CD14-positive monocyte (primary cell): Measurements from ENCODE around the gene PLCD1. TPM values are rescaled to one million over a fixed set of nuclear protein-coding genes. Genes with fewer than 3 reads are reported as not detected.

ENCODE experiments used
- DNase-seq, 3 donors: peaks; one replicate each; pipeline ENCODE4 v3.0.0-alpha.2; 2011 to 2022
- H2AFZ ChIP-seq: 2 replicates; pipeline ENCODE4 v1.6.0; 2012; ENCODE audit warnings: mild to moderate bottlenecking, low read depth, low read length, inconsistent platforms; ENCODE audit not compliant: insufficient read depth, poor library complexity, severe bottlenecking
- H3K27ac ChIP-seq, 2 donors: 1 replicate in 1 of 2; 2 replicates in 1 of 2; pipeline ENCODE4 v1.5.1; 2012 to 2013; ENCODE audit warnings: low read length in 2 of 2, control low read depth in 1 of 2, inconsistent platforms in 1 of 2, low read depth in 1 of 2, mild to moderate bottlenecking in 1 of 2
- H3K27me3 ChIP-seq, 2 donors: one replicate each; pipeline versions ENCODE4 v1.6.0 to v1.6.1; 2011 to 2013; ENCODE audit warnings: low read length in 2 of 2; ENCODE audit not compliant: control insufficient read depth in 2 of 2, insufficient read depth in 2 of 2
- H3K36me3 ChIP-seq, 2 donors: replicated peaks in 1 of 2; 1 replicate in 1 of 2; 2 replicates in 1 of 2; pipeline versions ENCODE4 v1.5.1 to v1.6.1; 2012 to 2013; ENCODE audit warnings: low read length in 2 of 2, control low read depth in 1 of 2, inconsistent platforms in 1 of 2, mild to moderate bottlenecking in 1 of 2; ENCODE audit not compliant: insufficient read depth in 2 of 2, control insufficient read depth in 1 of 2
- H3K4me1 ChIP-seq, 2 donors: 1 replicate in 1 of 2; 2 replicates in 1 of 2; pipeline versions ENCODE4 v1.5.1 to v1.6.1; 2012 to 2013; ENCODE audit warnings: low read length in 2 of 2, control low read depth in 1 of 2, inconsistent platforms in 1 of 2, mild to moderate bottlenecking in 1 of 2, moderate library complexity in 1 of 2; ENCODE audit not compliant: insufficient read depth in 2 of 2, control insufficient read depth in 1 of 2
- H3K4me2 ChIP-seq: replicated peaks from 2 replicates; pipeline ENCODE3; 2012; ENCODE audit warnings: low read length, moderate library complexity, mild to moderate bottlenecking; ENCODE audit not compliant: poor library complexity, severe bottlenecking; ENCODE audit errors: extremely low read depth
- H3K4me3 ChIP-seq, 3 experiments: fragments of 200-600 bp in 1 of 3; sonication (generic) in 1 of 3; replicated peaks in 1 of 3; 1 replicate in 2 of 3; 2 replicates in 1 of 3; pipeline ENCODE4 v1.5.1; 2011 to 2013; ENCODE audit warnings: low read length in 3 of 3, mild to moderate bottlenecking in 3 of 3, control low read depth in 2 of 3, low read depth in 2 of 3, inconsistent platforms in 1 of 3, moderate library complexity in 1 of 3
- H3K79me2 ChIP-seq: 2 replicates; pipeline ENCODE4 v1.6.0; 2012; ENCODE audit warnings: mild to moderate bottlenecking, control low read depth, inconsistent platforms, low read length, moderate library complexity; ENCODE audit not compliant: insufficient read depth
- H3K9ac ChIP-seq: 2 replicates; pipeline ENCODE4 v1.6.0; 2017; ENCODE audit warnings: low read length, mild to moderate bottlenecking; ENCODE audit not compliant: insufficient read depth, poor library complexity, severe bottlenecking
- H3K9me3 ChIP-seq, 2 donors: replicated peaks in 1 of 2; 1 replicate in 1 of 2; 2 replicates in 1 of 2; pipeline versions ENCODE4 v1.5.1 to v1.6.1; 2012 to 2013; ENCODE audit warnings: low read length in 2 of 2, control low read depth in 1 of 2; ENCODE audit not compliant: control insufficient read depth in 1 of 2, insufficient read depth in 1 of 2
- H4K20me1 ChIP-seq: 2 replicates; pipeline ENCODE4 v1.6.0; 2012; ENCODE audit warnings: mild to moderate bottlenecking, low read length, control low read depth, moderate library complexity; ENCODE audit not compliant: insufficient read depth
- H3K27ac Mint-ChIP-seq, 7 donors: one replicate each; pipeline ENCODE4 v1.8.0; 2020; ENCODE audit warnings: mild to moderate bottlenecking in 7 of 7, mixed read lengths in 7 of 7, moderate library complexity in 6 of 7, inconsistent platforms in 2 of 7
- H3K27me3 Mint-ChIP-seq, 3 donors: one replicate each; pipeline ENCODE4 v1.8.0; 2021 to 2022; ENCODE audit warnings: low read depth in 3 of 3, mild to moderate bottlenecking in 3 of 3, mixed read lengths in 3 of 3, moderate library complexity in 3 of 3, inconsistent platforms in 1 of 3
- H3K36me3 Mint-ChIP-seq, 2 donors: one replicate each; pipeline ENCODE4 v1.8.0; 2020; ENCODE audit warnings: mixed read lengths in 2 of 2, inconsistent platforms in 1 of 2, mild to moderate bottlenecking in 1 of 2
- H3K4me1 Mint-ChIP-seq: one replicate; pipeline ENCODE4 v1.8.0; 2020; ENCODE audit warnings: mild to moderate bottlenecking, mixed read lengths
- H3K4me3 Mint-ChIP-seq, 2 donors: one replicate each; pipeline ENCODE4 v1.8.0; 2020; ENCODE audit warnings: mild to moderate bottlenecking in 2 of 2, mixed read lengths in 2 of 2, moderate library complexity in 1 of 2
- H3K9me3 Mint-ChIP-seq, 7 donors: one replicate each; pipeline ENCODE4 v1.8.0; 2020 to 2022; ENCODE audit warnings: mixed read lengths in 7 of 7, mild to moderate bottlenecking in 6 of 7, moderate library complexity in 6 of 7, inconsistent platforms in 2 of 7
- WGBS: methylation state at CpG from one replicate; pipeline ENCODE4 v1.1.5; 2013; ENCODE audit warnings: missing lambda C conversion rate; ENCODE audit not compliant: insufficient coverage; 5-methylcytosine and 5-hydroxymethylcytosine counted together
- intact Hi-C, 2 donors: fragments of 100-400 bp; cut with micrococcal nuclease; formaldehyde crosslinking; loops; one replicate each; pipeline versions ENCODE4 v1.15.0 to v1.15.1; 2023
- polyA plus RNA-seq, 3 donors: library from polyadenylated mRNA; depleted of rRNA in 1 of 3; unstranded in 2 of 3; stranded (reverse) in 1 of 3; fragments of 300-500 nt in 2 of 3; fragments of >200 nt in 1 of 3; fragmentation: Illumina TruSeq in 2 of 3; gene quantifications; 1 replicate in 2 of 3; 2 replicates in 1 of 3; pipeline ENCODE4 v1.2.3, GENCODE V29; 2012 to 2021
- TF ChIP-seq, protein P1 (sequence below): fragments of 200-600 bp; IDR thresholded peaks from one replicate; pipeline ENCODE4 v1.8.0; 2022; ENCODE audit warnings: antibody characterized with exemption, mild to moderate bottlenecking

PLCD1 gene
- polyA plus RNA-seq, 3 donors = 4.1 to 6.4 (median 6.0) TPM

- peaks cover 0 to 1% of the 10 kb centered on the region in 2 donors for H3K36me3 Mint-ChIP-seq
Observed at GRCh38 chr3:37986479-37987314, 42.7 kb downstream of the PLCD1 start.

GRCh38 chr3:37985637-37986320, 43.7 kb downstream of the PLCD1 start:
- no peaks in the 10 kb centered on the region for H3K9me3 ChIP-seq
- no peak overlapping the region for H3K9ac ChIP-seq
- H4K20me1 ChIP-seq = no peaks in the 10 kb centered on the region
- no peaks in the 10 kb centered on the region for H3K9me3 Mint-ChIP-seq
- peaks cover 0 to 1% of the 10 kb centered on the region in 2 donors for H3K36me3 Mint-ChIP-seq
- WGBS = 94% methylated on average over 8 of the region's 8 CpGs
- no peaks in the 10 kb centered on the region for H3K79me2 ChIP-seq
- H3K36me3 ChIP-seq = no peaks in the 10 kb centered on the region
- H3K4me1 ChIP-seq = peaks cover 62 to 72% of the 10 kb centered on the region in 2 donors
- TF ChIP-seq, protein P1, sequence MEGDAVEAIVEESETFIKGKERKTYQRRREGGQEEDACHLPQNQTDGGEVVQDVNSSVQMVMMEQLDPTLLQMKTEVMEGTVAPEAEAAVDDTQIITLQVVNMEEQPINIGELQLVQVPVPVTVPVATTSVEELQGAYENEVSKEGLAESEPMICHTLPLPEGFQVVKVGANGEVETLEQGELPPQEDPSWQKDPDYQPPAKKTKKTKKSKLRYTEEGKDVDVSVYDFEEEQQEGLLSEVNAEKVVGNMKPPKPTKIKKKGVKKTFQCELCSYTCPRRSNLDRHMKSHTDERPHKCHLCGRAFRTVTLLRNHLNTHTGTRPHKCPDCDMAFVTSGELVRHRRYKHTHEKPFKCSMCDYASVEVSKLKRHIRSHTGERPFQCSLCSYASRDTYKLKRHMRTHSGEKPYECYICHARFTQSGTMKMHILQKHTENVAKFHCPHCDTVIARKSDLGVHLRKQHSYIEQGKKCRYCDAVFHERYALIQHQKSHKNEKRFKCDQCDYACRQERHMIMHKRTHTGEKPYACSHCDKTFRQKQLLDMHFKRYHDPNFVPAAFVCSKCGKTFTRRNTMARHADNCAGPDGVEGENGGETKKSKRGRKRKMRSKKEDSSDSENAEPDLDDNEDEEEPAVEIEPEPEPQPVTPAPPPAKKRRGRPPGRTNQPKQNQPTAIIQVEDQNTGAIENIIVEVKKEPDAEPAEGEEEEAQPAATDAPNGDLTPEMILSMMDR = no peak
- H3K27me3 Mint-ChIP-seq = peaks cover 2 to 5% (median 2%) of the 10 kb centered on the region in 3 donors
- H3K27me3 ChIP-seq = no peaks in the 10 kb centered on the region
- DNase-seq = no peak
- no peak overlapping the region for H3K4me2 ChIP-seq
- H3K4me3 ChIP-seq = no peak overlapping the region
- no peak overlapping the region for H3K4me3 Mint-ChIP-seq
- intact Hi-C loops = no loop called here
- H3K4me1 Mint-ChIP-seq = peaks cover 77% of the 10 kb centered on the region
- no peak overlapping the region for H3K27ac ChIP-seq
- peak overlapping the region in 3 of 7 donors; percentile 19 to 54 (median 50) for H3K27ac Mint-ChIP-seq
- H2AFZ ChIP-seq = no peak overlapping the region

More at GRCh38 chr3:37986479-37987314, 42.7 kb downstream of the PLCD1 start:
- Mint-ChIP-seq H3K9me3 (no peaks in the 10 kb centered on the region), H3K27ac (peak overlapping the region in 1 of 7 donors; percentile 13), H3K27me3 (peaks cover 2 to 5% (median 2%) of the 10 kb centered on the region in 3 donors), H3K4me1 (peaks cover 72% of the 10 kb centered on the region), H3K4me3 (no peak overlapping the region)
- H3K4me2 ChIP-seq = no peak overlapping the region
- H3K27me3 ChIP-seq = no peaks in the 10 kb centered on the region
- no peak for DNase-seq
- no peak overlapping the region for H3K4me3 ChIP-seq
- H3K9ac ChIP-seq = no peak overlapping the region
- no peaks in the 10 kb centered on the region for H4K20me1 ChIP-seq
- H3K27ac ChIP-seq = no peak overlapping the region
- no peaks in the 10 kb centered on the region for H3K36me3 ChIP-seq
- peaks cover 56 to 65% of the 10 kb centered on the region in 2 donors for H3K4me1 ChIP-seq
- H3K9me3 ChIP-seq = no peaks in the 10 kb centered on the region
- WGBS = 91% methylated on average over 8 of the region's 12 CpGs
- TF ChIP-seq, protein P1 = no peak
- no peak overlapping the region for H2AFZ ChIP-seq
- H3K79me2 ChIP-seq = no peaks in the 10 kb centered on the region
- intact Hi-C loops = no loop called here
